CD4-positive, alpha-beta T cell treated with Interleukin-10 for 1 hour (primary cell): Measurements from ENCODE around the gene HDX.
A peak's percentile ranks its signal among the peaks of the same experiment; 100 is the strongest.
"Not testable (repeated sequence)": the region's sequence is repeated elsewhere in the genome, so short reads cannot be mapped to it uniquely, and the experiment has no call there.

Experiments used
- DNase-seq: peaks from one replicate; pipeline ENCODE4 v3.0.0-alpha.2; 2020

The HDX gene

GRCh38 chrX:84501798-84502628, at the start of gene HDX:
Gene HDX, minus strand, starts transcription at chrX:84502453. Its CDS starts 27,056 bp downstream, at chrX:84475397.
- DNase-seq, result peak; percentile 76

- DNase-seq, result not testable (repeated sequence)
These were observed 39.1 kb upstream of the HDX start for GRCh38 chrX:84541315-84541714.

GRCh38 chrX:84537627-84538026, 35.4 kb upstream of the HDX start:
- DNase-seq, result not testable (repeated sequence)

- DNase-seq, result no peak
These were observed 13.8 kb downstream of the HDX start for GRCh38 chrX:84488426-84488825.

GRCh38 chrX:84487365-84488353, 14.6 kb downstream of the HDX start:
- DNase-seq, result no peak

- DNase-seq, result no peak
These were observed 23.2 kb downstream of the HDX start for GRCh38 chrX:84479086-84479485.

- no peak for DNase-seq
These were observed 25.1 kb downstream of the HDX start for GRCh38 chrX:84477114-84477513.

- no peak for DNase-seq
These were observed 26.7 kb downstream of the HDX start for GRCh38 chrX:84475596-84475995.

GRCh38 chrX:84475101-84475500, 27.2 kb downstream of the HDX start:
- DNase-seq, result no peak

GRCh38 chrX:84469226-84469625, 33.0 kb downstream of the HDX start:
- no peak for DNase-seq

GRCh38 chrX:84467898-84468297, 34.4 kb downstream of the HDX start:
- no peak for DNase-seq

- no peak for DNase-seq
These were observed 48.7 kb downstream of the HDX start for GRCh38 chrX:84453351-84454246.

- no peak for DNase-seq
These were observed 61.1 kb downstream of the HDX start for GRCh38 chrX:84441143-84441542.

- DNase-seq, result no peak
These were observed 87.1 kb downstream of the HDX start for GRCh38 chrX:84415140-84415539.

GRCh38 chrX:84363663-84364062, 138.6 kb downstream of the HDX start:
- no peak for DNase-seq

GRCh38 chrX:84363051-84363450, 139.2 kb downstream of the HDX start:
- no peak for DNase-seq

GRCh38 chrX:84362184-84362838, 139.9 kb downstream of the HDX start:
- no peak for DNase-seq

GRCh38 chrX:84358271-84358670, 144.0 kb downstream of the HDX start:
- DNase-seq, result no peak

GRCh38 chrX:84357296-84357695, 145.0 kb downstream of the HDX start:
- no peak for DNase-seq

GRCh38 chrX:84340968-84341367, 161.3 kb downstream of the HDX start:
- DNase-seq, result no peak

GRCh38 chrX:84339507-84340364, 162.5 kb downstream of the HDX start:
- peak; percentile 3 for DNase-seq
